DMS114 treated with DMSO at 0.1 percent for 48 hours (cell line): ENCODE results near the gene AQP12A.

Experiments
- DNase-seq: peaks from one replicate; lab custom pipeline; 2025; ENCODE audit not compliant: unreplicated experiment; lab: John Stamatoyannopoulos, UW

AQP12A gene

DNA sequence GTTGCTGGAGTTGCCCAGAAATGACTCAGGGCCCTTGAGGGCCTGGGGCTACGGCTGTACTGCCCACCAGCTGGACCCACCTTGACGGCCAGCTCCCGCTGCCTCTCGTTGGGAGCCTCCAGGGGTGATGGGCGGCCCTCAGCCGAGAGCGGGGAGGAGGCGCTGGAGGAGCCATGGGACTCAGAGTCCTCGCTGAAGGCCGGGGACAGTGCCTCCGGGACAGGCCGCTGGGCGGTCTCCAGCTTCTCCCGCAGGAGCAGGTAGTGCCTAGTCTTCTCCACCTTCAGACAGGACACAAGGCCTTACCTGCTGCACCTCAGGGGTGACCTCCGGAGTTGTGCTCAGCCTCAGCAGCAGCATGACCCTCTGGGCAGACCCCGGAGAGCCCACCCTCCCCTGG, 30.7 kb downstream of the AQP12A start:
- no peak for DNase-seq

GRCh38 chr2:240722796-240723735, 31.4 kb downstream of the AQP12A start:
- no peak for DNase-seq

GRCh38 chr2:240723851-240724250, 32.2 kb downstream of the AQP12A start:
- no peak for DNase-seq

GRCh38 chr2:240724431-240724830, 32.8 kb downstream of the AQP12A start:
- DNase-seq: no peak

DNA sequence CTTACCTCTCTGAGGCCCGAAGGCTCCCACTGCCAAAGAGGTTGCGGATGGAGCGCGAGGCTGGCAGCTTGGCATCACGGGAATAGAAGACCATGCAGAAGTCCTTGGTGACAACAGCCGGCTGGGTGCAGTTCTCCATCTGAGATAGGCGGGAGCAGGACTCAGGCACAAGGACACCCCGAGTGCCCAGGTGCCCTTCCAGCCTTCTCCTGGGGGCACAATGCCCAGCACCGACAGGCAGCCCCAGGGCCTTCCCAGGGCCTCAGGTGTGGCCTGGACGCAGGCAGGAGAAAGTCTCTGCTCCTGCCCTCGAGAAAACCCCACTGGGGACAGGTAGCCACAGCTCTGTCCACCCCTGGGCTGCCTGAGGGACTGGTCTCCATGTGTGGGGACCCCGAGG, 33.6 kb downstream of the AQP12A start:
- DNase-seq: no peak

- DNase-seq: no peak
Measured at GRCh38 chr2:240725671-240726070, 34.0 kb downstream of the AQP12A start.

DNA sequence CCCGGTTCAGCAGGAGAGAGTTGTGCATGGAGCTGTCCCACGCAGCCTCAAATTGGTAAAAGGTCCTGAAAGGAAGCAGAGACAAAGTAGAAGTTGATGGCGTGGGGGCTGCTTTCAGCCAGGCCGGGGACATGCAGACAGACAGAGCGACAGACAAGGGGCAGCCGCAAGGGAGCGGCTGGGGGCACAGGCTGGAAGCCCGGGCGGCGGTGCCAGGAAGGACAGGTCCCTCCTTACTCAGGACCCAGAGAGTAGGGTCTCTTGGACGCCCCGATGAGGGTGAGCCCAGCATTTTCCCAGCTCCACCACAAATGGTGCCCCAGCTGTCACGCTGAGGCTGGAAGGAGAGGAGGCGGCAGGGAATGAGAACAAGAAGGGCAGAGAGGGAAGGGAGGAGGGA, 35.2 kb downstream of the AQP12A start:
- no peak for DNase-seq

DNA sequence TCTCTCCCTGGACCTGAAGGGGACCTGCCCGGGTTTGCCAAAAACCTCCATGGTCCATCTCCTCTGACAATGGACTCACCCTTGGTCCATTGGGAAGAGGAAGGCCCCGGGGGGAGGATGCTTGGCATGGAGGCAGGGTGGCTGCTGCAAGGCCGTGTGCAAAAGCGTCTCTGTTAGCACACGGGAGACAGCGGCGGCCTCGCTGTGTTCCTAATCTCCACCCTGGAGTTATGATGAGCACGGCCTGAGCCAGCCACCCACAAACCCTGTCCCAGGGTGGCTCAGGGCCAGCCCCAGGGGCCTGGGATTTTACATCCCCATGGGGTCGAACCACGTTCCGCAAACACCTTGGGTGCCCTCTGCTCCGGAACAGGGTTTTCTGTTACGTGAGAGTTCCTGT, 35.8 kb downstream of the AQP12A start:
- DNase-seq: no peak

DNA sequence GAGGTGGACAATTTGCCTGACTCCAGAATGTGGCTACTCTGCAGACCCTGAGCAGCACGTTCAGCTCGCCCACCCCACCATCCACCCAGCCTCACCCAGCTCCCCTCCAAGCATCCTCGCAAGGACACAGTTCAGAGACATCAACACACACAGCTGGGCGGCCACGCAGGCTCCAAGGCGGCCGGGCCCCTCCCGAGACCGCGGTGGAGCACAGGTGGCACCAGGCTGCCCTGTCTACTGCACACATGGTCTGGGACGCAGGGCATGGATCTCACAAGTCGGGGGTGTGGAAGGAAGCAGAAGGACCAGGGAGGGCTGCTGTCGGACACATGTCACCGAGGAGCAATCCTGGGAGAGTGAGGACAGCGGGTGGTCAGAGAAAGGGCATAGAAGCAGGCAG, 36.2 kb downstream of the AQP12A start:
- DNase-seq: no peak

- no peak for DNase-seq
Measured at GRCh38 chr2:240728361-240728760, 36.7 kb downstream of the AQP12A start.

DNA sequence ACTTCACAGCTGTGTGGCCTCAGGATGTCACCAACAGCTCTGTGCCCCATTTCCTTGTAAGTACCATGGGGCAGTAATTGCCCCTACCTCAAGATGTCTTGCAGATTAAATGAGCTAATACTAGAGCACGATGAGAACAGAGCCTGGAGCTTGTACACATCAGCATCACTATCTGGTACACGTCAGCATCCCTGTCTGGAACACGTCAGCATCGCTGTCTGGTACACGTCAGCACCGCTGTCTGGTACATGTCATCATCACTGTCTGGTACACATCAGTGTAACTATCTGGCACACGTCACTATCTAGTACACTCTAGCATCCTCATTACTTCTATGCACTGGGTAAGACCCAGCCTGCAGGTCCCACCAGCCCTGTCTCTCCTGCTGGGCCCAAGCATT, 37.2 kb downstream of the AQP12A start:
- DNase-seq: no peak

- no peak for DNase-seq
Measured at GRCh38 chr2:240730501-240731177, 39.0 kb downstream of the AQP12A start.

DNA sequence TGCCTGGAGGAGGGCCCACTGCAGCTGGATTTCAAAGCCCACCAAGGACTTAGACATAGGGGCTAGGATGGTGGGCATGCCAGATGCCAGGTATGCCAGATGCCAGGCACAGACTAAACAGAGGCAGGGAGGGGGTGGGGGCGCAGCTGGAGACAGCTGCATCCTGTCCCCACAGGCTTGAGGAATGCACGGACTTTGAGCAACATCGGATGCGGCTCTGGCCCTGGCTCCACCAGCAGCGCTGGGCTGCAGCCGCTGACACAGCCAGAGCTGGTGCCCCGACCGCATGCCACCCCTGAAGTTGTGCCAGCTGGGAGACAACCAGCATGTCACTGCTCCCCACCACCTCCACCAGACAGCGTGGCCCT, 39.5 kb downstream of the AQP12A start:
- no peak for DNase-seq

GRCh38 chr2:240732184-240732583, 40.5 kb downstream of the AQP12A start:
- no peak for DNase-seq

DNA sequence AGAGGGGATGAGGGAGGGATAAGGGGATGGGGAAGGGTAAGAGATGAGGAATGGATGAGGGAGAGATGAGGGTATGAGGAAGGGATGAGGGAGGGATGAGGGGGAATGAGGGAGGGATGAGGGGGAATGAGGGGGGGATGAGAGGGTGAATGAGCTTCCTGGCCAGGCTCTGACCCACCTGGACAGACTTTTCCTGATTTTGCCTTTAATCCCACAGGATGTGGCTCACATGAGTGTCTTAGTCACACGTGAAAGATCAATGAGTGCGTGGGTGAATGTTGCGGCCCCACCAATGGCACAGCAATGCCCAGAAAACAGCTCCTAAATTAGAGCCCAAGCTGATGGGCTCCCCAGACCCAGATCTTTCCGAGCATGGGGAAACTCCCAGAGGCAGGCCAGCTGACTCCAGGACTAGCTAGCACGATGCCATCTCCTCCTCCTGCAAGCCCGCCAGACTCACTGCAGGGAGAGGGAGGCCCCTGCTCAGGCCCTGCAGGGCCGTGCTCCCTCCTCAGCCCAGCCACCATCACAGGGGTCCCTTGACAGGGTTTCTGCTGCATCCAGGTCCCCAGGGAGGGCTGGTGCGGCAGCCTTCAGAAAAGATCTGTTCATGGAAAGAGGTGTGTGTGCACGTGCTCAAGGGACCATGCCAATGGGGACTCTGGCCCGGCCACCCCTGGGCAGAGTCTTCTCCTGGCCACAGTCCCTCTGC, 41.4 kb downstream of the AQP12A start:
- no peak for DNase-seq

GRCh38 chr2:240733803-240734495, 42.3 kb downstream of the AQP12A start:
- no peak for DNase-seq

DNA sequence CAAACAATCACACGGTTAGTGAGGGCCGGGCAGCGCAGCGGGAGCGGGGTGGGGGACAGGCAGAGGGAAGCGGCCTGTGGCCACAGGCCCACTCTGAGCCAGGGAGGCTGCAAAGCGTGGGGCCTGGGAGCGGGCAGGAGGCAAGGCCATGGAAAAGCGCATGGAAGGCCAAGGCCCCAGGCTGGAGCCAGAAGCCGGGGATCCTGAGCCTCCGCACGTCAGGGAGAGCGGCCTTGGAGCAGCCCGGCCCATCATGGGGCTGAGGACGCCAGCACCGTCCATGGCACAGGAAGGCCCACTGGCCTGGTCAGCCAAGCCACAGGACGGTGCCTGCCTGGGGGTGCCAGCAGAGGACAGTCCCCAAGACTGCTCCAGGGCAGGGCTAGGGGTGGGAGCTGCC, 43.1 kb downstream of the AQP12A start:
- DNase-seq: no peak

GRCh38 chr2:240735476-240735875, 43.8 kb downstream of the AQP12A start:
- no peak for DNase-seq

DNA sequence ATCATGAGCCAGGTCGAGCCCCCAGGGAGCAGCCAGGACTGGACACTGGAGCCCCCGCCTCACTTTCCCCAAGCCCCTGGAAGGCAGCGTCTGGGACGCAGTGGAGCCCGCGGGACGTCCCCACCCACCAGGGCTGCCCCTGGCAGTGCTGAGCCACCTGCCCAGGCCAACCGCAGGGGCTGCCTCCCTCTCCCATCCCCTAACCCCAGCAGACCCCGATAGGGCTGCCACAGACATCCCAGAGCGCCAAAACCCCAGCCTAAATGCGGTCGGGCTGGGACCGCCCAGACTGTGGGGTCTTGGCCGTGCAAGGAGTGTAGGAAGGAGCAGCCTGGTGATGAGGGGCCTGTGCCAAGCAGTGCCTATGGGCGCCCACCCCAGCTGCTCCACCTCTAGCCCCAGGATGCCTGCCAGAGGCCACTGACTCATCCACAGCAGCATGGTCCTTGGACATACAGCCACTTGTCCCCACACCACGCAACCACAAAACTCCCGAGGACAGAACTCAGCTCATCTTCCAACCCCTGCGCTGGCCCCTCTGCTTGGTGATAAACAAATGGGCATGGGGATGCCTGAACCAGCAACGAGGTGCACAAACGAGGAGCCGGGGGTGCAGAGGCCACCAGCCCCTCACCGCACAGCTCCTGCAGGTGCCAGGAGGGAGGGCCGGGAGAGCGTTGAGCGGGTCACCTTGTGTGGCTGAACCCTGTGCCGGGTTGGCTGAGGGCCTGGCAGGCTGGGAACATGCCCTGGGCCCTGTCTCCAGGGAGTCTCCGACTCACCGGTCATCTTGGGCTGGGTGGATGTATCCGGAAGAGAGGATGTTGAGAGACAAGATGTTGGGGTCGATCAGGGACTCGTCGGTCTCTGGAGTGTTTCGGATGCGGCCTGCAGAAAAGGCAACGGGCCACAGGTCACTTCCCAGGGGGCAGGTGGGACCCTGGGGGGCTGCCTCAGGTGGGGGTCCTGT, 44.9 kb downstream of the AQP12A start:
- no peak for DNase-seq

GRCh38 chr2:240737512-240737911, 45.8 kb downstream of the AQP12A start:
- DNase-seq: no peak
